Endometrial microvascular endothelial cells (primary cell): Measurements from ENCODE around the gene NHS. TPM values are rescaled to one million over a fixed set of nuclear protein-coding genes. Genes with fewer than 3 reads are reported as not detected.

Experiments used
- in situ Hi-C: cut with HindIII; loops from 2 replicates; pipeline ENCODE4 v1.10.0; 2017; ENCODE audit warnings: low sequenced_read_pairs, low pct_unique_long_range_greater_than_20kb; ENCODE audit errors: inconsistent ontology term
- total RNA-seq: library from RNA; depleted of rRNA; stranded (reverse); fragments of >200 nt; gene quantifications from one replicate; pipeline ENCODE4 v1.2.3, GENCODE V29; 2015; ENCODE audit errors: inconsistent ontology term

The NHS gene
- total RNA-seq, 1 donor from 2014 or later: not detected

GRCh38 chrX:17768997-17769396 lies 394.0 kb downstream of the NHS start:
- in situ Hi-C loops: no loop called here

GRCh38 chrX:17769701-17770269 lies 394.8 kb downstream of the NHS start:
- in situ Hi-C loops: no loop called here

- in situ Hi-C loops: no loop called here
These were observed 398.3 kb downstream of the NHS start for GRCh38 chrX:17773221-17773876.

DNA sequence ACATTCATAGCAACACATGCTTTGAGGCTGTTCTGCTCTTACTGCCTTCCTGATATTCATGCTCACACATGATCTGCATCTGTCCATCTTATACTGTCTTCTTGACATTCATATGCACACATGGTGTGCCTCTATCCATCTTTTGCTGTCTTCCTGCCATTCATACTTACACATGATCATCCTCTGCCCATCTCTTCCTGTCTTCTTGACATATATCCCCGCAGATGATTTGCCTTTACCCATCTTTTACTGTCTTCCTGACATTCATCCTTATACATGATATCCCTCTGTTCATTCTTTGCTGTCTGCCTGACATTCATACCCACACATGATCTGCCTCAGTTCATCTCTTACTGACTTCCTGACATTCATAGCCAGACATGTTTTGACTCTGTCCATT lies 399.1 kb downstream of the NHS start:
- in situ Hi-C loops: no loop called here

GRCh38 chrX:17778997-17779396 lies 404.0 kb downstream of the NHS start:
- in situ Hi-C loops: no loop called here

DNA sequence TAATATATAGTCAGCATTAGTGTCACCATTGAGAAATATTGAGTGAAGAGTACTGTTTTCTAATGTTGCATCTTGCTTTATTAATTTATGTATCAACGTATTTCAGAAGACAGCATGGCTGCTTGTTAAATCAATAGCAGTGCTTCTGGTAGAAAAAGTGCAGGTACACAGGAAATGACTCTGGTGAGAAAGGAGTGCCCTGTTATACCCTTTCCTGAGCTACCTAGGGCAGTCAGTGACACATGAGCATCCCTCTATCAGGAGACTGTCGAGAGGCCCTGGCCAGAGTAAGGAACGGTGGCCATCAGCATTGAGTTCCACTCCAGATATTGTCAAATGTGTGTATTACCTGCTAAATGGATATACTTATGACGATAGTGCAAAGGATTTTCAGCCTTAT lies 404.4 kb downstream of the NHS start:
- in situ Hi-C loops: no loop called here
